CD4-positive, alpha-beta T cell treated with Interleukin-10 for 1 hour (primary cell): ENCODE results near the gene DDX10.
A peak's percentile ranks its signal among the peaks of the same experiment; 100 is the strongest.

Experiments used
- DNase-seq: peaks from one replicate; pipeline ENCODE4 v3.0.0-alpha.2; 2020

Gene DDX10

DNA sequence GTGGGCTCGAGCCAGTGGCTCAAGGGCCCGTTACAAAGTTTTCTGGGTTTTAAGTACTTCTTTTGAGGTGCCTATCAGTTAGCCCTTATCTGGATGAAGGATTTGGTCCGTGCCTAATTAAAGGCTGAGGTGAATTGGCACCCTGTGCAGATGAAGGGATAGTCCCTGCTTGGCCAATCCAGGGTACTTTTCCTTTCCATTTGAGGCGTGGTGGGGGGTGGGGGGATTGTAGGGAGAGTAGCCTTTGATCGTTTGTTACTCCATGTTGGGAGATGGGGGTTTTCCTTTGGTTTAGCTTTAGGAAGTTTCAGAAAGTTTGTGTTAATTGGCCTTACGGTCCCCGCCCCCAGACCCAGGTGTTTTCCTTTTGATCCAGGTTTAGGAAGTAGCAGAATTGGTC lies 170.8 kb downstream of the DDX10 start:
- DNase-seq, result no peak

DNA sequence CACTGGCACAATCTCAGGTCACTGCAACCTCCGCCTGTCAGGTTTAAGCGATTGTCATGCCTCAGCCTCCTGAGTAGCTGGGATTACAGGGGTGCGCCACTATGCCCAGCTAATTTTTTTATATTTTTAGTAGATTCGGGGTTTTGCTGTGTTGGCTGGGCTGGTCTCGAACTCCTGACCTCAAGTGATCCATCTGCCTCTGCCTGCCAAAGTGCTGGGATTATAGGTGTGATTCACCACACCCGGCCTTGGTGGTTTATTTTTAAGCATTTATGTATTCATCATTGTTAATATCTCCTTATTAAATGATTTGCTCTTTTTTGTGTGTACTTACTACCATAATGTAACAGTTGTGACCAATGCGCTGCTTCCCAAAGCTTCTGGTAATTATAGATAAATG lies 171.7 kb downstream of the DDX10 start:
- DNase-seq, result no peak

DNA sequence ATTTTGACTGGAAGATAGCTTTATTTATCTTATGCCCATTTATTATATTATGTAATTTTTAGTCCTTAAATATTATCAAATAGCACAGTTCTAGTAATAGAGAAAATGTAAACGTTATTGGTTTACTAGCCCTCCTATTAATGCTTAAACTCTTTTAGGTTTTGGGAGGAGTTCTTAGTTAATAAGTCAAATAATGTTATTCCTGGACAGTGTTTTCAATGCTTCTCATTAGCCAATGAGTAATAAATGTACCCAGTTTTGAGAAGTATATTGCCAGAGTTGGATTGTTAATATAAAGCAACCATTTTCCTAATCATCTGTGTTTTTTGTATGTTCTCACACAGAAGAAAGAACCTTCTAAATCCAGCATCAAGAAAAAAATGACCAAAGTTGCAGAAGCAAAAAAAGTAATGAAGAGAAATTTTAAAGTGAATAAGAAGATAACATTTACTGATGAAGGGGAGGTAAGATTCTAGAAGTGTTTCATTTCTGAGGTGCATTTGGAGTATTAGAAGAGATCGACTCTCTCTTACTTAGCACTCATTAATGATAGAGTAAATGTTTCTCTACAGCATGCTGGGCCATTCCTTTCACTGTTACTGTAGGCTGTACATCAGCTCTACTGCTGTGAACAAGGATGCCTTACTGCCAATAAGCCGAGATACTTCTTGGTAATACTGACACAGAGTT lies 173.4 kb downstream of the DDX10 start:
- DNase-seq, result no peak

DNA sequence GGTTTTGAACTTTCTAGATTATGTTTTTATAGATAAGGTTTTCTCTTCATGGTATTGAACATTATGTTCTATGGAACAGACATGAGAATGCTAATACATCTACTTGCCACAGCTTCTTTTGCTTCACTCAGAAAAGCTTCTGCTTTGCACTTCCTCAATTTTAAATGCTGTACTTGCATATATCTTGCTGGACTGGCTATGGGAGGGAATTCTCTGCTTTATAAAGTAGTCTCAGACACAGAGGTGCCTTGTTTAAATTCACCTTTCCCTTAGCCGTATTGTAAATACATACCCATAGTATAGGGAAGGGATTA lies 173.9 kb downstream of the DDX10 start:
- no peak for DNase-seq

DNA sequence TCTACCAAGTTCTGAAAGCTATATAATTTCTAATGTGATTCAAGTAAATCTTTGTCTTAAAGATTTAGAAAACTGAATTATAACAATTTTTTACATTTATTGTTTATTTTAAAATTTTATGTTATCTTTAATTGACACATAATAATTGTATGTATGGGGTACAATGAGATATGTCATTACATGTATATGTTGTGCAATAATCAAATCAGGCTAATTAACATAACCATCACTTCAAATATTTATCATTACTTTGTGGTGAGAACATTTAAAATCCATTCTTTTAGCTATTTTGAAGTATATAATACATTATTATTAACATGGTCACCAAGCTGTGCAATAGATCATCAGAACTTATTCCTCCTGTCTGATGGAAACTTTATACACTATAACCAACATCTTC lies 181.1 kb downstream of the DDX10 start:
- DNase-seq, result no peak

DNA sequence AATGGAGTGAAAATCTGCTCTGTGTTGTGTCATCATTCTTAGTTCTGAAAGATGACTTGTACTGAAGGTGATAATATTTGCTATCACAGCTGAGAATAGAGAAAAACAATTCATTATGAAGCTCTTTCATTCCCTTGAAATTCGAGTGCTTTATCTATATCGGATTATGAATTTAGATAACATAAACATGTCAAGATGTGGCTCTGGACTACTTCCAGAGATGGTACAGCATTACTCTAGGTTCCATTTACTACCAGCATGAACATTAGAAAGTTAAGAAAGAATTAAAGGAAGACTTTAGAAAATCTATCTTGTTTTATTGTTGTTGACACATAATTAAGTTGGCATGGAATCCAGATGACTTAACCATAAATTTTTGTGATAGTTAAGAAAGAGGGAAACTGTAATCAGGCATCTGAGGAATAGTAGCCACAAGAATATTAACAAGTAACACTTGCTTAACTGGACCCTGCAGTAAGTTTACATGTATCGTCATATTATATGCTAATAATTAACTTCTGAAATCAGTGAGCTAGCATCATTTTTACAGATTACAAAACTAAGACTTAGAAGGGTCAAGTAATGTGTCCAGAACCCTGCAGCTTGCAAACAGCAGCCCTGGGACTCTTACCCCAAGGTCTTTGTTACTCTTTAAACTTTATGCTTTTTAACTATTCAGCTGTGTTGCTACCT lies 182.6 kb downstream of the DDX10 start:
- no peak for DNase-seq

DNA sequence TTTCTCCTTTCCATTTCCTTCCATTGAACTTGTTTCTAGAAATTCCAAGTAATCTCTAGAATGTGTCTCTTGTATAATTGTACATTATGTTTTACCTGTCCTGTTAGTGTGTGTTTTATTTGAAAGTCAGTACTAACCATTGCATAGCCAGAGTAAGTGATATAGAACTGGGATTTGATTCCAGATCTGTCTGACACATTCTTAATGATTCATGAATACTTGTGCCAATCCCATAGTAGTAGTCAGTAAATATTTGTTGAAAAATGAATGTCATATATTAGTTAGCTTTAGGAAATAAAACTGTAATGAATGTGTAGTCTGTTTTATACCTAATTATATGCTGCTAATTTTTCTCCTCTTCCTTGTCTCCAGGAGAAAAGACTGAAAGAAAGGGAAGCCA lies 186.9 kb downstream of the DDX10 start:
- no peak for DNase-seq

DNA sequence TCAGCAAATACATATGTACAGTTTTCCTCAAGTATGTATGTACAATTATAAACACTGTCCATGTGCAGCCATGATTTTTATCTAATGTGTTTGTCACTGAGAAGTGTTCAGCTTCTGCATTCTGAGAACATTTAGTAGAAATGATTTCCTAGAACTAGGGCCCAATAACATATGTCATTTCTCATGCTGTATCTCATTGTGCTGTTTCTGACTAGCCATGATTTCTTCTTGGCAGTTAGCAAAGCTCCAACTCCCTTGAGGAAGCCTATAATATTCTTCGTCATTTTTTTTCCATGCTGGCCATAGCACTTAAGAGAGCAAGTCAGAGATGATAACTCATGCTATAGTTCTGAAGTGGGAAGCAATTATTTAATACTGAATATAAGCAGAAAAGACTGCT lies 187.8 kb downstream of the DDX10 start:
- DNase-seq, result no peak

DNA sequence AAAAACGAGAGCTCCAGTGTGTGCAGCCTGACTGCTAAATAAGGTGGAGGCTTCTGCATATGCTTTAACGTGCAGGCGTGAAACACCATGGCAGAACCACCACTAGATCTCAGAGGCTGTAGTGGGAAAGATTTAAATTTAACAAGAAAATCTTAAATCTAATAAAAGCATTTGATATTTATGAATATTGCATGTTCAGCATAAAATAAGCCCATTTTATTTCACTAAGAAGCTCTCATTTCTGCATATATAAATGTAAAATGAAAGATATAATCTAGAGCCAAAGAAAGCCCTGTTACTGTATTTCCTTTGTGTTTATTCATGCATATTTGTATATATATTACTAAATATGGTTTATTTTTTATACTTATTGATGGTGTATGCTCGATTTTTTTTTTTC lies 188.3 kb downstream of the DDX10 start:
- no peak for DNase-seq

DNA sequence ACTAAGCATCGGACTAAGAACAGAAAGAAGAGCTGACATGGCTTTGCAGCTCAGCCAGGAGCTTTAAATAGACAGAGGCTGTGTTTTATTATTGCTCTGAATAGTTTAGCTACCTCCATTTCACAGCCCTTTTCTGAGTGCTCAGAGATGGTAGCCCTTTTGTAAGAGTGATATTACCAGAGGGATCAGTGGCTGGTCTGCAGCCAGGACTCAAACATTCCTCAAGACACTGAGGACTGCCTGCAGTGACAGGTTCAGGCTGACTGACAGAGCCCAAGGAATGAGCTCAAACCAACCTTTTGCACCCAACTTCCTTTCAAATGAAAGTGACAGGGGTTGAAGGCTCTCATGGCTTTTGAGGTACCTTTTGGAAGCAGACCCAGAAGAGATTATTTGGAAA lies 189.0 kb downstream of the DDX10 start:
- DNase-seq, result peak; percentile 23

DNA sequence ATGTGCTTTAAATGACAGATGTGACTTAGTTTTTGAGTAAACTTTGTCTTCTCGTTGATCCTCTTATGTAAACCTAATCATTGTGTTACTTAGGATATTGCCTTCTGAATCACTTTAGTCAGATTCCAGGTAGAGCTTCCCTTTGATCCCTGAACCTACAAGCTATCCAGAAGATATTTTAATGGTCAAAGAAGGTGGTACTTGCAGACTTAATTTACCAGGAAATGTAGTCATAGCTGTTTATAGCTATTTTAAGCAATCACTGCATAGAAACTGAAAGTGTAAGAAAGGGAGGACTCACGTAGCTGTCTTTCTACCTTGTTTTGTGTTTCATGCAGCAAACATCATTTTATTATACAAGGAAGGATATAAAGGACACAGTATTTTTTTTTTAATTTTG lies 189.5 kb downstream of the DDX10 start:
- peak; percentile 25 for DNase-seq

DNA sequence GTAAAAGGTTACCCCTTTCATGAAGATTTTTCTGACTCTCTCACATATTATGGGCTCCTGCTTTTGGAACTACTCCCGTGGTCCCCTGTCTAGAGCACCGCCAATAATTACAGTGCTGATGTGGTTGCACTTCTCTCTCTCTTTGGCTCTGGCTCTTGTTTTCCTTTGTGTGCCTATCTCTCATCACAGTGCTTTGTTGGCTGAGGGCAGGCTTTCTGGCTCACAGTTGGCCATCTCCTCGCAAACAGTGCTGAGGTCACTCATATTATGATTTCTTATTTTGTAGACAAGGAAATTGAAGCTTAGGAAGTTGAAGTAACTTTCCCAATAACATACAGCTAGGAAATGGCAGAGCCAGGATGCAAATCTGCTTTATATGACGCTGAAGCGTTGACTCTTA lies 192.5 kb downstream of the DDX10 start:
- no peak for DNase-seq

DNA sequence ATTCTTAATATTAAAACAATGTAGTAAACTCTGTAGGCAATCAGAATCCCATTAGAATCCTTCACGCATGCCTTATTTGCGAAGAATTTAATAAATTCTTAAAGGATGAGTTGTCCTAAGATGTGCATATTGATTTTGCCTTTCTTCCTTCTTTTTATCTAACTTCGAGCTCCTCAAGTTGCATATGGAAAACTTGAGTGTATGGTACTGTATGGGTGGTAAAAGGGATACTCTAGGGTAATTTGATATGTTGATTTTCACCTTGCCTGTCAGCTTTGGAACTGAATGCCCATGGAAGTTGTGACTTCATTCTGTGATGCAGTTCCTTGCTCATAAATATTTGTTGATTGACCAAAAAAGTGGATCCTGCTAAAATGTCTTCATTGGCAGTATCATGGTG lies 193.8 kb downstream of the DDX10 start:
- DNase-seq, result no peak

DNA sequence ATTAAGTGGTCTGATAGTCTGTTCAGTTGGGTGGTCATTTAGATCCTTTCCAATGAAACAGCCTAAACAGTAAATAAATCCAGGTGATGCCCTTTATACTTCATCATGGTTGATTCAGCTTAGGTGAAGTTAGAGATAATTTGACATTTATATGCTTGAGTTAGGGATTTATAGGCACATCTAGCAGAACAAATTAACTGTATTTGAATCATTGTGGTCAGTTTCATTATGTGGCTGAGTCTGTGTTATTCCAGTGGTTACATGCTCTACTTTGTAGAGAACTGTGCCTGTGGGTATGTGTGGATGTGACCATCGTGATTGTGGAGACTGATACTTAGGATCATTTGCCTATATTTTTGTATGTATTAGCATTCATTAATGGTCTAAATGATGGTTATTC lies 194.6 kb downstream of the DDX10 start:
- DNase-seq, result no peak

DNA sequence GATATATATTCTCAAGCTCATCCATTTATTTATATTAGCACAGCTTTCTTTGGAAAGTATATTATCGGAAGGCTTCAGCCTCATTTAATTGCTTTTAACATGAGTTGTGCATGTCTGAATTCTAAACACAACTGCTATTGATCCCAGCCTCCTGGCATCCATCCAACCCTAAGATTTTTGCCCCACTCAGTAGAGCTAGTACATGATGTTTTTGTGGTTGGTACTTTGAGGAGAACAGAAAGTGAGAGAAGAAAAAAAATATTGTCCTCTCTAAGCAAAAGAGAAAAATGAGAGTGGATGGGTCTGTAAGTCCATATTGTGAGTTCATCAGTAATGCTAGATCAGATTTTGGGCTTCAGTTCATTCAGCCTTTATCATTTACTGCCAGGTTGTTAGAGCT lies 198.7 kb downstream of the DDX10 start:
- DNase-seq, result no peak

DNA sequence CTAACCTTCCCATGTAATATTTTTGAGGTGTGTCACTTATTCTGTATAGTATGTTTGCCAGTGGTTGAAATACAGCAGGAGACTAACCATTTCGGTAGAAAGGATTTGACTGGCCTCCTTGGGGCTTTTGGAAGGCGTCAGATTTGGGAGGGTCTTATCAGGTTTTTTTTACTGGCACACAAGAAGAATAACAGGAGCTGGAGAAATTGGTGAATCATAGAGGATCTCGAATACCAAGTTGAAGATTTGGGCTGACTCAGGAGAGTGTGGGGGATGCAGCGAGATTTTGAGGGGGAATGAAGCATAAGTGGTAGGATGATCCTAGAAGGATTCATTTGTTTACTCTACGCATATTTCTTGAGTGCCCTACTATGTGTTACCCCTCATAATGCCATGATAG lies 200.5 kb downstream of the DDX10 start:
- DNase-seq, result no peak

DNA sequence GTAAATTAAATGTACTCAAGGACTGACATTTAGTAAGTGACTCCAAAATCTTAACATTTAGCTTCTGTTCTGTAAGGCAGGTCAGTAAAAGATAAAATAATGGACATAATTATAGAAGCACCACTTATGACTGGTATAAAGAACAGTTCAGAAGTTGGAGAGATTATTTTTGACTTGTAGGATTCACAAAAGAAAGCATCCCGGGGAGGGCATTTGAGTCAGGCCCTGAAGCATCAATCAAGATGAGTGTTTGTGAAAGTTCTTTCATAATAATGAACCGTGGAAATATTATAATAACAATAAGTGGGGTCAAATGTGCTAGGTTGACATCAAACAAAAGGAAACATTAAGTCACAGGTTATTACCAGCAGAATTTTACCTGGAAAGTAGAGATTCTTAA lies 201.9 kb downstream of the DDX10 start:
- DNase-seq, result no peak

DNA sequence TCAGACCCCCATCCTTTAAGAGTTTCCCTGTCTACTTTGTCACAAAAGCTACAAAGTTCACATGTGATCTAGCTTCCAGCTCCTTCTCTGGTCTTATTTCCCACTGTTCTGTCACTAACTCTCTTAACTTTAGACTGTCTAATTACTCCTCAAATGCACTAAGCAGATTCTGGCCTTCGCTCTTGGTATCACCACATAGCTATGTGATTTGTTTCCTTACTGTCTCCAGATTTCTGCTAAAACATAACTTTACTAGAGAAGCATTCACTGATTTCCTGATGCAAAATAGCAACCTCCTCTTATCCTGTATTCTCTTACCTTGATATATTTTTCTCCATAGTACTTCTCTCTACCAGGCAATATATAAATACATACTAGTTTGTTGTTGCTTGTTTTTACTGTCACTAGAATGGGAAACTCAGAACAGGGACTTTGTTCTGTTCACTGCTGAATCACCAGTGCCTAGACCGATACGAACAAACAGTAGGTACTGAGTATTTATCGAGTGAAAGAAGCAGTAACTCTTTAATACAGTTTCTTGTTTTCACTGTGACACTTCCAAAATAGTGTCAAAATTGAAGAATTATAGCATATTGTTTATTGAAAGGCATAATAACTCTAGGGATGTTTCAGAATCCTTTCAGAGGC lies 205.6 kb downstream of the DDX10 start:
- DNase-seq, result no peak

DNA sequence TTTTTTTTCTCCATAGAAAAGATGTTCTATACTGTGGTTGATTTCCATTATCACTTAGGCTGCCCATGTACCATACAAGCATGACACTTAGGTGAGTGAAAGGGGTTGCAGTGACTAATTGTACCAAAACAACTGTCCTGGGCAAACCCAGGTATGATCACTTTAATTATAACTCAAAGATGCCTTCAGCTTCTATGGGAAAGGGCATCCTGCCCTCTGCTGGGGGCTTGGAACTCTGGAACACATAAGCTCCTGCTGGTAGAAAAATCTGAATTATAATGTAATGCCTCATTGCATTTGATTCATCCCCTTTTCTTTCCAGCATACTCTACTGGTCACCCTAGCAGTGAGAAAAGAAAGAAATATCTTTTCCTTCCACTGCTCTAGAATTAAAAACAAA lies 206.3 kb downstream of the DDX10 start:
- DNase-seq, result peak; percentile 23

DNA sequence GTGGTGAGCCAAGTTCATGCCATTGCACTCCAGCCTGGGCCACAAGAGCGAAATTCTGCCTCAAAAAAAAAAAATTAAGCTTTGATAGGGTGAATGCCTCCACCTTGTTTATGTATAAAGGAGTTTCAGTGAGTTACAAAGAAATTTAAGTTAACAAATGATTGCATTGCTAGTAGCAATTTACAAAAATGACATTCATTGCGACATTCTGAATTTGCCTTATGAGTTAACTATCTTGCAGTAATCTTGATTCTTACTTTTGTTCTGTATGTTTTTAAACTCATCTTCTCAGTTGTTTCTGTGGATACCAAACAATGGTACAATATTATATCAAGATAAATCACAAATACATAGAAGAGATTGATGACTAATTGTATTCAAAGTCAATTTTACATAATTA lies 207.0 kb downstream of the DDX10 start:
- DNase-seq, result no peak

DNA sequence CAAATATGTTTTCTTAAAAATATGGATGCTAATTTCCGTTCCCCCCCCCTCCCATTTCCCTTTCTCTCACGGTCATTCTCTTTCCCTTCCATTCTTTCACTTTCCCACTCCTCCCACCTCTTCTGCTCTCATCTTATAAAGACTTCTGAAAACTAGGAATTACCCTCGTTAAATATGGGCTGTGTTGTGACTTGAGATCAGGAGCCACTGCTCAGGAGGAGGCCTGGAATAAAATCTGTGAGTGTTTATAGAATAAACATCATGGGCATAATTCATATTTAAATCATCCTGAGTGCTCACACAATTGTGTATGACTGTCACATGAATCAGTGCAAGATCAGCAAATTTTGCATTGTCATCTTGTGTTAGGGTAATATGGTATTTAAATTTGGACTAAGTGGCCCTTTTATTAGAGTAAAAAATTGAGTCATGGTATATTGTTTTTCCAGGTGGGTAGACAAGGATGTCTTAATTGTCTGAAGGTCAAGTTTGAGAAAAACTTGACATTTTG lies 208.0 kb downstream of the DDX10 start:
- no peak for DNase-seq

DNA sequence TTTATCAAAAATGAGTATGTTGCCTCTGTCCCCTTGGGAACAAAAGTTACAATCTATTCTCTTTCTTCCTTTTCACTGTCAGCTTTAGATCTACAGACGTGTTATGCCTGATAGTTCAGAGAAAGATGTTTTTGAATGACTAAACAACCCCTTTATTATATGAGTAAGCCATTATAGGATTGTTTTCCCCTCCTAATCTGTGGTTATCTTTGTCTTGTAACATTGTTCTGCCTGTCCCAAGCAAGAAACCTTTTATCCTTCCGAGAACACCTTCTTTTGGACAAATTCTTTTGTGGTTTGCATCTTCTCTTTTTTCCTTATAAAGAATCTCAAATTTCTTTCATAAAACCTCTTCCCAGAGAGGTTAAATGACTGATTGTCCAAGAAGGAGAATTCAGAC lies 208.4 kb downstream of the DDX10 start:
- DNase-seq, result no peak

DNA sequence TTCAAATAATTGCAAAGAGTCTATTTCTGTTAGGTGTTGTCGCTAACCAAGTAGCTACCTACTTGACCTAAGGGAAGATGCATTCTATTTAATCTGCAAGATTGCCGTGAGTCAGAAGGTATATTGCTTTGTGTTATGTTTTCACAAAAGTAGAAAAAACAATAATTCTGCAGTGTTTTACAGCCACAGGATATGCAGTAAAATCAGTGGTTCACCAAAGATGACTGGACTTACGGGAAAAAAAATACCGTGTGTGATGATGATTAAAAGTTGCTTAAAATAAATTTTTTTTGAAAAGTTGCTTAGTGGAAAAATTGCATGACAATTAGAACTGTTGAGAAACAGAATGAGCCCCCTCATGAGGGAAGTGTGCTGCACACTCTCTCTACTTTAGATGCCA lies 209.1 kb downstream of the DDX10 start:
- no peak for DNase-seq

DNA sequence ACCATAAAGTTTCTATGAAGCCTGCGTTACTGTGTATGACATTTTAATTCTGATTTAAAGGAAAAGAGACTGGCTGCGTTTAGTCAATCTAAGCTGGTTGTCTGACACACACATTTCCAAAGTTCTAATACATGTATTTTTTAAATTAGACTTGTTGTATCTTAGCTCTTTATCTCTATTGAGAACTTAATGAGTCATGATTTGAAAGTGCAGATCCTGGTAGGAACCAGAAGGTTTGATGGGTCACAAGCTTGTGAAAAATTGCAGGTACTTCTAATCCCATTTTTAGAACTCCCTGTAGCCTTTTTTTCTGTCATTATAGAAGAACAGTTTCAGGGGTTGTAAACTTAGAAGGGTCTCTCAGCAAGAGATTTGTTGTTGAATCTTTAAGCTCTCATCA lies 210.3 kb downstream of the DDX10 start:
- DNase-seq, result no peak

DNA sequence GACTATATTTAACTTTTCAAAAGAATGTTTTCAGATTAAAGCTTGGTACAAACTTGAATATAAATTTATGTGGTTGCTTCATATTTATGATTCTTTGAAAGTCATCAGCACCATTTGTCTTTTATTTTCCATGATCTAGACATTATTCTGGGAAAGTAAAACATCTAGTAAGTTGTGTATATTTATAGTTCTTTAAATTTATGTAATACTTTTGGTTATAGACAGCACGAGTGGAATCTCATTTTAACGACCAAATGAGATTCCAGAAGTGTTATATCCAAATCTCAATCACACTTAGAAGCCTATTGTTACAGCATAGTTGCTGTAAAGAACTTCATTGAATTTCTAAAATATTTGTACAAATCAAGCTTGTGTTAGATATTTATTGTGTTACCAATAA lies 212.3 kb downstream of the DDX10 start:
- no peak for DNase-seq
